Activated CD4-positive, CD25-positive, alpha-beta regulatory T cell treated with anti-CD3 and anti-CD28 coated beads, Interleukin-2, amount 50 U/mL, for 16 hours (primary cell): ENCODE data around the gene TSPAN11.
"Not testable (repeated sequence)": the region's sequence is repeated elsewhere in the genome, so short reads cannot be mapped to it uniquely, and the experiment has no call there.

Experiments used
- DNase-seq: peaks from one replicate; pipeline ENCODE4 v3.0.0-alpha.2; 2020; ENCODE audit warnings: low read depth, low spot score

Gene TSPAN11

GRCh38 chr12:30926243-30927221 is at the start of gene TSPAN11:
TSS of gene TSPAN11 (plus strand) at chr12:30926748. CDS start at chr12:30953992, 27,244 bp downstream.
- no peak for DNase-seq

- no peak for DNase-seq
These were observed 49.3 kb upstream of the TSPAN11 start for GRCh38 chr12:30877105-30877875.

GRCh38 chr12:30878024-30878423 is 48.5 kb upstream of the TSPAN11 start:
- DNase-seq: no peak

- no peak for DNase-seq
These were observed 46.5 kb upstream of the TSPAN11 start for GRCh38 chr12:30880061-30880460.

- DNase-seq: no peak
These were observed 45.7 kb upstream of the TSPAN11 start for GRCh38 chr12:30880813-30881212.

GRCh38 chr12:30882706-30883105 is 43.8 kb upstream of the TSPAN11 start:
- no peak for DNase-seq

- no peak for DNase-seq
These were observed 41.7 kb upstream of the TSPAN11 start for GRCh38 chr12:30884799-30885198.

GRCh38 chr12:30885321-30885720 is 41.2 kb upstream of the TSPAN11 start:
- no peak for DNase-seq

GRCh38 chr12:30887226-30887625 is 39.3 kb upstream of the TSPAN11 start:
- DNase-seq: no peak

GRCh38 chr12:30888241-30888640 is 38.3 kb upstream of the TSPAN11 start:
- no peak for DNase-seq

GRCh38 chr12:30894531-30894930 is 32.0 kb upstream of the TSPAN11 start:
- not testable (repeated sequence) for DNase-seq

- no peak for DNase-seq
These were observed 30.1 kb upstream of the TSPAN11 start for GRCh38 chr12:30896461-30896860.

GRCh38 chr12:30898846-30899245 is 27.7 kb upstream of the TSPAN11 start:
- no peak for DNase-seq

GRCh38 chr12:30900351-30900750 is 26.2 kb upstream of the TSPAN11 start:
- DNase-seq: no peak

- no peak for DNase-seq
These were observed 24.5 kb upstream of the TSPAN11 start for GRCh38 chr12:30902001-30902400.

- no peak for DNase-seq
These were observed 24.0 kb upstream of the TSPAN11 start for GRCh38 chr12:30902596-30902995.

- DNase-seq: no peak
These were observed 21.0 kb upstream of the TSPAN11 start for GRCh38 chr12:30905463-30906009.

- no peak for DNase-seq
These were observed 18.3 kb upstream of the TSPAN11 start for GRCh38 chr12:30908076-30908721.

GRCh38 chr12:30908722-30909348 is 17.7 kb upstream of the TSPAN11 start:
- no peak for DNase-seq

GRCh38 chr12:30909349-30910037 is 17.1 kb upstream of the TSPAN11 start:
- DNase-seq: no peak

- DNase-seq: no peak
These were observed 16.6 kb upstream of the TSPAN11 start for GRCh38 chr12:30910038-30910350.
